HG03103 (cell line): ENCODE results near the gene OSBP2.

ENCODE experiments used
- ATAC-seq: cut with Tn5 transposase; IDR thresholded peaks from one replicate; pipeline ENCODE4 v1.9.1; 2021; ENCODE audit warnings: low read depth; ENCODE audit not compliant: unreplicated experiment

The OSBP2 gene

GRCh38 chr22:30832407-30832987, 137.8 kb downstream of the OSBP2 start:
- no peak for ATAC-seq

DNA sequence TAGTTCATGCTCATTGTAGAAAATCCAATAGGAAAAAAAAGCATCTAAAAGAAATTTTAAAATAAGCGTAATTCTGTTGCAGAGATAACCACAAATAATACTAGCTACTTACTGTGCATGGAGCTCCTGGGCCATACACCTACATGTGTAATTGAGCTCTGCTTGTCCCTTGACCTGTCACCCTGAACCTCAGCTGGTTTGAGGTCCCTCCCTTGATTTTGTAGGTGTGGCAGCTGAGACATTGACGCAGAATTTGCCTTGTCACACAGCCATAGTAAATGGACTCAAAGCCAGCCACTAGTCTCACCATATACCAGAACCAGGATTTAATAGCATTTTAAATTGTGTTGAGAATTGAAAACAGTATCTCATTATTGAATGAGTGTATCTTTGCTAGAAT, 138.6 kb downstream of the OSBP2 start:
- ATAC-seq, result no peak

DNA sequence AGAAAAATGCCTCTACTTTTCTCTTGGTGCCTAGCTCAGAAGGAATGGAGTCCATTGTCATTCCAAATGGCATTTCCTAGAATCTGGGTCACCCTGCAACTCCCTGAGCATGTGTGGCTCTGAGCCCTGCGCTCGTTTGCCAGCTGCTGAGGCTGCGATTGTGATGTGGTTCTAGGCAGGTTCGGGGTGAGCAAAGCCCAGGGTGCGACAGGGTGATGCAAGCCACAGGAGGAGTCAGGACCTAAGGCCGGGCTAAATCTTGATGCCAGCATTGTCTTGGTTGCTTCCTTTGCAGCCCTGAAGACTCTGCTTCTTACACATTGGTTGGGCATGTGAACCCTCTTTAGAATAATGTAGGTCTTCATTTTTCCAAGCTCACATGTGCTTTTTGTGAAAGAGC, 142.9 kb downstream of the OSBP2 start:
- no peak for ATAC-seq

DNA sequence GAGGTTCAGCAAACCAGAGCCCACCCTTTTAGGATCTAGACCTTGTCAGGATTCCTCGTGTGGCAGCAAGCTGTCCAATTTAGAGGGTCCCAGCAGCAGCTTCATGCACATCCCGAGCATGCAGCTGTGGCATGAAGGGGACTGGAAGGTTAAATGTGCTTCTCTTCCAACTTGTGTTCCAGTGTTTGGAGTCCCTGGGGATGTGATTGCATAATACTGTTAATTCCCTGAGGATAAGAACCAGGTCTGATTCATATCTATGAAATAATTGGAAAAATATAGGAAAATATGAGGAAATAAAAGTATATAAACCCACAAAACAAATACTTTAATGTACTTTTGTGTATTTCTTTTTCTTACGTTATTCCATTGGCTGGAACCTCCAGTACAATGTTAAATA, 143.4 kb downstream of the OSBP2 start:
- ATAC-seq, result no peak

GRCh38 chr22:30841273-30841672, 146.6 kb downstream of the OSBP2 start:
- ATAC-seq, result no peak

GRCh38 chr22:30843245-30843644, 148.6 kb downstream of the OSBP2 start:
- ATAC-seq, result no peak

DNA sequence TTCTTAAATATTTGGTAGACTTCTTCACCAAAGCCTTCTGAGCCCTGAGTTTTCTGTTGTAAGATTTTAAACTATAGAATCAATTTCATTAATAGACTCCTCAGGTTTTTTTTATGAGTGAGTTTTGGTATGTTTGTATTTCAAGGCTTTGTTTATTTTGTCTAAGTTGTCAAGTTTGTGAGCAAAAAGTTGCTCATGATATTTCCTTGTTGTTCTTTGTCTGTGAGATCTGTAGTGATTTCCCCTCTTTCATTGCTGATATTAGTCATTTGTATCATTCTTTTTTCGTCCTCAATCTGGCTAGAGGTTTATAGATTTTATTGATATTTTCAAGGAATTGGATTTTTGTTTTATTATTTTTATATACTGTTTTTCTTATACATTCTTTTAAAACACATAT, 152.9 kb downstream of the OSBP2 start:
- ATAC-seq, result no peak

GRCh38 chr22:30855266-30855665, 160.6 kb downstream of the OSBP2 start:
- ATAC-seq, result no peak

GRCh38 chr22:30855677-30856518, 161.2 kb downstream of the OSBP2 start:
- ATAC-seq, result no peak

DNA sequence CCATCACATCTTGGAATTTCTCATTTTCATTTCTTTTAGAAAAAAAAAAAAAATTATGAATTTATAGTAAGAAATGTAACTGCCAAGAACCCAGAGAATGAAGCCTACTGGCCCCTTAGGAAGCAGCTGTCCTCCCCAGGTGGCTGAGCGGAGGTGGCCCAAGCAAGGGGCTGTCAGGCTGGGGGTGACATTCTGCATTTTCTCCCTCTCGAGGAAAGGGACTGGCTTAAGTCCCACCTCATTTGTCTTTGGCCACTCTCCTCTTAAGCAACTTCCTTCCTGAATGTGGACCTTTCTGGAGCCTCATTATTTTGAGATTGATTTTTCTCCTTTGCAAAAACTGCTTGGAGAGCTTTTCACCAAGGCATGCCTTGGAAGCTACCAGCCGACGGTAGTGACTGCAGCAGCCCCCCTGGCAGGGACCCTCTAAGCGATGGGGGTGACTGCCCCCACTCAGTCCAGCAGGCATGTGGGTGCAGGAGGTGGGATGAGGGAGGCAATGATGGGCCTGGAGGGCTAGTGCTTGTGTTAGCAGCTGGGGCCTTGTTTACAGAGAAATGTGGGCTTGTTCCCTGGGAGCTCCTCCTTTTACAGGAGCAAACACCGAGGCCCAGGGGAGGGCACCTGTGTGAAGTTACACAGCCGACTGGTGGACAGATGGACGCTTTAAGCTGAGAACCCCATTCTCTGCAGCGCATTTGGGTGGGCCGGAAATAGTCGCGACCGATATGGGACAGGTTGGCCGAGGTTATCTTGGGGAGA, 162.2 kb downstream of the OSBP2 start:
- ATAC-seq, result no peak

DNA sequence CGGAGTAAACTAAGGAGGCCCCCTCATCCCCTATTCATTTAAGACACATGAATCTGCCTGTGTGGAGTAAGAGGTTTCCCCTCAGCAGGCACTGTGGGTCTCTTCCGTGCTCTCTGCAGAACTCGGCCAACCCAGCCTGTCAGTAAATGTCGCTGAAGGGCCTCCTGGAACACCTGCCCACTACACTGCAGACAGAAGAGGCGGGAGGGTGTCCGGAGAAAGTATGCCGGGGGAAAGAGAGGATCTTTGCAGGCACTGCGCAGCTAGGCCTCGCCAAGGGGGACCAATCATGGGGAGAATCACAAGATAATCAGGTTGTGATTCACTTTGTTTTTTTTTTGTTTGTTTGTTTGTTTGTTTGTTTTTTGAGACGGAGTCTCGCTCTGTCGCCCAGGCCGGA, 163.1 kb downstream of the OSBP2 start:
- ATAC-seq, result no peak

DNA sequence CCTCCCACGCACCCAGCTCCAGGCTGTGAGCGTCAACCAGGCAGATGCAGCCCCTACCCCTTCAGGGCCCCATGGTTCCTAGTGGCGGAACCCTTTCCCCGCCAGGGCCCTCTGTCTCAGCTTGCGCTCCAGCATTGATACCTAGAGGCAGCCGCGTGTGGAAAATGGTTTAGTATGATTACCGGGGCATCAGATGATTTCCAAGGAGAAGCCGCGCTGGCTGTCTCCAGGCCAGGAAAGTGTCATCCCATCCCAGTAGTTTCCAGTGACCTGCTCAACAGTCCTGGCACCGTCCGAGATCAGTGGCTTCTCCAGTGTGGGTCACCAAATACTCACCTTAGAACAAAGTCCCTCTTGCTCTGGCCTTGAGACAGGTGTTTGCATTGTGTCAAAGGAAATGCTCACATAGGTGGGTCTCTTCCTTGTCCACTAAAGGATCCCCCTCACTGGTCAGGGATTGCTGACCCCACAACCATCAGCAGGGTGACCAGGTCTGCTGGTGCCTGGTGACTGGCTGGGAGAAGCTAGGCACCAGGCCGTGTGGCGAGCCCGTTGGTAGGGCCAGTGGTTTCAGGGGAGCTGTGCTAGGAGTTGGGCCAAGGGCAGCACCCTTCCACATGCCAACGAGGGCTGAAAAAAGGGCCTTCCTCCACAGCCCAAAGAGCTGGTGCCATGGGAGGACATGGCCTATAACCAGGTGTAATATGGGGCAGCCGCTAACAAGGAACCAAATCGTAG, 164.5 kb downstream of the OSBP2 start:
- no peak for ATAC-seq

- ATAC-seq, result no peak
Measured at GRCh38 chr22:30859714-30860095, 165.0 kb downstream of the OSBP2 start.

- ATAC-seq, result no peak
Measured at GRCh38 chr22:30860176-30861105, 165.8 kb downstream of the OSBP2 start.

- ATAC-seq, result no peak
Measured at GRCh38 chr22:30861131-30861530, 166.5 kb downstream of the OSBP2 start.

- ATAC-seq, result no peak
Measured at GRCh38 chr22:30861688-30862552, 167.2 kb downstream of the OSBP2 start.

DNA sequence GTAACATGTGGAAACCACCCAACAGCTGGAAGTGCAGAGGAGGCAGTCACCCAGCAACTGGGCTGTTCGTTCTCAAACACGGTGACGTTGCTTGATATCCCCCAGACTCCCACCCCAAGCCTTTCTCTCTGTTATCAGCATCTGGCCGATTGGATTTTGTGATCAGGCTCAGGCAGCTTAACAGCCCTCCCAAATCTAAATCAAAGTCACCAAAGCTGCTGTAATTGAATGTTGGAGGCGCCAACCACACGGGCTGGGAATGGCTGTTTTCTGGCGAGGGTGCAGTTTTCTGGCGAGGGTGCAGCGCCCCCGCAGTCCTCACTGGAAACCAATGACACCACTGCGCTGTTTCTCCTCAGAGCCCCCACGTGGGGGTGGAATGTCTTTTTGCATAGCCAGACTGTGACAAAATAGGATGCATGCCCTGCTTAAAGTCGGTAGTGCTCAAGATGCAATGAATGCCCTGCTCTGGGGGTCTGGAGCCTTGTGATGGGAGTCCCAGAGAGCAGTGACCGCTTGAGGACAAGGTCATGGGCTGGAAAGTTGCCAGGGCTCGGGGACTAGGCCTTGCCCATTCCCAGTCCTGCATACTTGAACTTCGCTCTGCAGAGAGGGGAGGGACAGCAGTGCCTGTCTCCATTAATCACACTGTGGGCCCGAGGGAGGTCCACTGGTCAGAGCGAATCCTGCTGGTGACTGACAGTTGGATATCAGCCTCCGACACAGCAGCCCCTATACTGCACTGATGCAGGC, 168.6 kb downstream of the OSBP2 start:
- no peak for ATAC-seq
